ENCODE measurements around the gene RGS7BP.

RGS7BP gene

DNA sequence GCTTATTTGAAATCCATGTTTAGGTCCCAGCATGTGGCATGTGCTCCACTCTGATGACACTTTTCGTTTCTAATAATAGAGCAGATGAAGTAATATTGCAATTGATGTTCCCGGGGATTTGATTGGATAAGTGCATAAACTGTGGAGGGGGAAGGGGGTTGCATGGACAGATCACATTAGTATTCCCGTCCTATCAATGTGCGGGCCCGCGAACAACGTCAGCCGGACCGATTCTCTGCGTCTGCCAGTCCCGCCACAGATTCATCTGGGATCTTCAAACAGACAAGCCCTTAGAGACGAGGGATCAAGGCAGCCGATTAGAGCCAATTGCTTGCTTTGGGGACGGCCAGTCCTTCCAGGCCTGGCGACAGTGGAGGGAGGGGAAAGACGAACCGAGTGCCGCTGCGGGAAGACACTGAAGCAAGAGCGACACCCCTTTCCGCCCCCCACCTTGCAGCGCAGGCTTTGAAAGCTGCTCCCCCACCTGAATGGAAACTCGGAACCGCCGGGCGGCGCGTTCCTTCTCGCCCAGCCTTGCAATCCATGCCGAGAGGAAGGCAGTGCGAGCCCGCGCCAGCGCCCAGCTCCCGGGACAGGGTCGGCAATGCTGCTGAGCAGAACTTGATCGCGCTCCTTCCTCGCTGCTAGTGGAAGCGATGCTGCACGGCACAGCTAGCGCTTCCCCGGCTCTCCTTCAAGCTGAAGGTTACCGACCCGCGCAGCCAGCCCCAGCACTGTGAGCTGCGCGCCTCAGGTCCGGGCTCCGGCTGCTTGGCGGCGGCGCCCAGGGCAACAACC lies at the start of gene RGS7BP:
Gene RGS7BP, plus strand, starts transcription at position 247 of the 798 bp plus-strand sequence. CDS start 610 bp downstream, outside the sequence.
- H3K4me1 ChIP-seq (ENCODE audit: control insufficient read depth, insufficient read depth, low read length), result peaks cover 17% of the 10 kb centered on the region
- peak within 1 kb of the TSS; percentile 75 to 79 for H3K4me3 ChIP-seq (ENCODE audit: low read length in 2 of 2)
- peak within 1 kb of the TSS in 1 of 2 donors; percentile 29 for H3K9ac ChIP-seq (ENCODE audit: low read length in 2 of 2)
- H3K27ac ChIP-seq (ENCODE audit: low read length), result no peak within 1 kb of the TSS
- H3K36me3 ChIP-seq (ENCODE audit: control insufficient read depth in 2 of 2, insufficient read depth in 2 of 2, low read length in 2 of 2), result no peaks in the 10 kb centered on the region
- H3K9me3 ChIP-seq (ENCODE audit: control insufficient read depth in 2 of 2, low read length in 2 of 2), result no peaks in the 10 kb centered on the region
- peaks cover 0 to 4% of the 10 kb centered on the region in 2 donors for H3K27me3 ChIP-seq (ENCODE audit: control insufficient read depth in 1 of 2, insufficient read depth in 2 of 2, low read length in 2 of 2)

GRCh38 chr5:64457846-64458245 lies 48.0 kb upstream of the RGS7BP start:
- Histone ChIP-seq H3K27me3 (ENCODE audit: control insufficient read depth in 1 of 2, insufficient read depth in 2 of 2, low read length in 2 of 2) (no peaks in the 10 kb centered on the region), H3K9ac (ENCODE audit: low read length in 2 of 2) (no peak overlapping the region), H3K4me3 (ENCODE audit: low read length in 2 of 2) (no peak overlapping the region), H3K36me3 (ENCODE audit: control insufficient read depth in 2 of 2, insufficient read depth in 2 of 2, low read length in 2 of 2) (no peaks in the 10 kb centered on the region), H3K27ac (ENCODE audit: low read length) (no peak overlapping the region), H3K9me3 (ENCODE audit: control insufficient read depth in 2 of 2, low read length in 2 of 2) (peaks cover 0 to under 1% of the 10 kb centered on the region in 2 donors), H3K4me1 (ENCODE audit: control insufficient read depth, insufficient read depth, low read length) (no peaks in the 10 kb centered on the region)

- no peaks in the 10 kb centered on the region for H3K27me3 ChIP-seq (ENCODE audit: control insufficient read depth in 1 of 2, insufficient read depth in 2 of 2, low read length in 2 of 2)
- no peaks in the 10 kb centered on the region for H3K4me1 ChIP-seq (ENCODE audit: control insufficient read depth, insufficient read depth, low read length)
- no peak overlapping the region for H3K27ac ChIP-seq (ENCODE audit: low read length)
- no peaks in the 10 kb centered on the region for H3K36me3 ChIP-seq (ENCODE audit: control insufficient read depth in 2 of 2, insufficient read depth in 2 of 2, low read length in 2 of 2)
- H3K9me3 ChIP-seq (ENCODE audit: control insufficient read depth in 2 of 2, low read length in 2 of 2), result peaks cover 0 to 2% of the 10 kb centered on the region in 2 donors
- no peak overlapping the region for H3K4me3 ChIP-seq (ENCODE audit: low read length in 2 of 2)
- no peak overlapping the region for H3K9ac ChIP-seq (ENCODE audit: low read length in 2 of 2)
Measured at GRCh38 chr5:64458948-64459347, 46.9 kb upstream of the RGS7BP start.

DNA sequence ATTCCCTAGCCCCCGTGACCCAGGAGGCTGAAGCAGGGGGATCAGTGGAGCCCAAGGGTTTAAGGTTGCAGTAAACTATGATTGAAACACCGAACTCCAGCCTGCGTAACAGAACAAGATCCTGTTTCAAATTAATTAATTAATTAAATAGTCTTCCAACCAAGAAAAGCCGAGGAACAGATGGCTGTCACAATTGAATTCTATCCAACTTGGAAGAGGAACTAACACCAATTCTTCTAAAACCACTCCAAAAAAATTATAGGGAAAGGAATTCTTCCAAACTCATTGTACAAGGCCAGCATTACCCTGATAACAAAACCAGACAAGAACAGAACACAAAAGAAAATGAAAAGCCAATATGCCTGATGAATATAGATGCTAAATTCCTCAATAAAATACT lies 43.4 kb upstream of the RGS7BP start:
- no peaks in the 10 kb centered on the region for H3K4me1 ChIP-seq (ENCODE audit: control insufficient read depth, insufficient read depth, low read length)

DNA sequence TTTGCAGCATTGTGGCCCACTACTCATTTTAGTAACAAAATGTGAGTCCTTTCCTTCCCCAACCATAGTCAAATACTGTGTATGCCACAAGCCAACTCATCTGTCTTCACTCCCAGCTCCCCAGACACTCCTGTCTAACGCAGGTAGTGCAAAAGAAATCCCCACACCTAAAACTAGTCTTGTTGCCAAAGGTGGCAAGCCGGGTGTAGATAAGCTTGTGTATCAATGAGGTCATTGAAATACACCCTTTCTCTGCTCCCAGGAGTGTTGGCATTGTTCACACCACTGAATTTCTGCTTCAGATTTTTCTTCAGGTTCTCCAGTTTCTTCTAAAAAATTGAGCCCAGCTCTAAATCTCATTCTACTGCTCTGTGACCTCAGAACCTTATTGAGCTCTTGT lies 19.7 kb upstream of the RGS7BP start:
- Histone ChIP-seq H3K4me3 (ENCODE audit: low read length in 2 of 2) (no peak overlapping the region), H3K9me3 (ENCODE audit: control insufficient read depth in 2 of 2, low read length in 2 of 2) (peaks cover 0 to 5% of the 10 kb centered on the region in 2 donors), H3K27ac (ENCODE audit: low read length) (no peak overlapping the region), H3K4me1 (ENCODE audit: control insufficient read depth, insufficient read depth, low read length) (no peaks in the 10 kb centered on the region), H3K36me3 (ENCODE audit: control insufficient read depth in 2 of 2, insufficient read depth in 2 of 2, low read length in 2 of 2) (no peaks in the 10 kb centered on the region), H3K9ac (ENCODE audit: low read length in 2 of 2) (no peak overlapping the region), H3K27me3 (ENCODE audit: control insufficient read depth in 1 of 2, insufficient read depth in 2 of 2, low read length in 2 of 2) (no peaks in the 10 kb centered on the region)

More for the DNA sequence above, 43.4 kb upstream of the RGS7BP start:
- Histone ChIP-seq H3K9me3 (ENCODE audit: control insufficient read depth in 2 of 2, low read length in 2 of 2) (peaks cover 2% of the 10 kb centered on the region in 2 donors), H3K4me3 (ENCODE audit: low read length in 2 of 2) (no peak overlapping the region), H3K9ac (ENCODE audit: low read length in 2 of 2) (no peak overlapping the region), H3K27me3 (ENCODE audit: control insufficient read depth in 1 of 2, insufficient read depth in 2 of 2, low read length in 2 of 2) (no peaks in the 10 kb centered on the region), H3K36me3 (ENCODE audit: control insufficient read depth in 2 of 2, insufficient read depth in 2 of 2, low read length in 2 of 2) (no peaks in the 10 kb centered on the region), H3K27ac (ENCODE audit: low read length) (no peak overlapping the region)

DNA sequence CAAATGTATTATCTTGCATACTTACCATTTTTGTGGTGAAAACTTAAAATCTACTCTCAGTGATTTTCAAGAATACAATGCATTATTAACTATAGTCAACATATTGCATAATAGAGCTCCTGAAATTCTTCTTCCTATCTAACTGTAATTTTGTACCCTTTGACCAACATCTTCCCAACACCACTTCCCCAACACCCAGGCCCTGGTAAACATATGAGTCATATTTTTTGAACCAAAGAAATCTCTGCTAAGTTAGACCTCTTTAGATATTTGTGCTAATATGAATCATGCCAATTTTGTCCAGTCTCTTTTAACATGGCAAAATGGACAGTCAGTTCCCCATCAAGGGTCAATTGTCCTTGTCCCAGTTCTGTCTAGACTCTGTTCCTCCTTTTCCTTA lies 18.5 kb upstream of the RGS7BP start:
- H3K4me3 ChIP-seq (ENCODE audit: low read length in 2 of 2), result no peak overlapping the region
- no peaks in the 10 kb centered on the region for H3K27me3 ChIP-seq (ENCODE audit: control insufficient read depth in 1 of 2, insufficient read depth in 2 of 2, low read length in 2 of 2)
- H3K36me3 ChIP-seq (ENCODE audit: control insufficient read depth in 2 of 2, insufficient read depth in 2 of 2, low read length in 2 of 2), result no peaks in the 10 kb centered on the region
- H3K4me1 ChIP-seq (ENCODE audit: control insufficient read depth, insufficient read depth, low read length), result no peaks in the 10 kb centered on the region
- H3K9me3 ChIP-seq (ENCODE audit: control insufficient read depth in 2 of 2, low read length in 2 of 2), result peaks cover 0 to 5% of the 10 kb centered on the region in 2 donors
- no peak overlapping the region for H3K27ac ChIP-seq (ENCODE audit: low read length)
- H3K9ac ChIP-seq (ENCODE audit: low read length in 2 of 2), result no peak overlapping the region

DNA sequence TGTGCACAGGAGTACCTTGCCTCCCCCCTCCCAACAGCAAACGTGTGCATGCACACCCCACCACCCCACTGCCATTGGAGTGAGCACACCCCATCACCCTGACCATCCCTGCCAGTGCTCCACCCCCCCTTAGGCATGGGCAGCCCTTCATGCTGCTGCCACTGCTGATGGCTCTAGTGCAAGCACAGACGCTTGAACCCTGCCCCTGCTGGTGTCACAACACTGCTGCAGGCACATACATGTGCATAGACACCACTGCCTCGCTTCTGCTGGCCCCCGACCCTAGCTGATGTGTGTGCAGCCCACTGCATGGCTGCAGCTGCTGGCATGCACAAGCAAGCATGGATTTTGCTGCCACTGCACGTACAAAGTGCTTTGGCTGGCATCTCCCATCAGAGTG lies 16.0 kb upstream of the RGS7BP start:
- H3K27ac ChIP-seq (ENCODE audit: low read length), result no peak overlapping the region
- H3K9ac ChIP-seq (ENCODE audit: low read length in 2 of 2), result no peak overlapping the region
- no peaks in the 10 kb centered on the region for H3K4me1 ChIP-seq (ENCODE audit: control insufficient read depth, insufficient read depth, low read length)
- H3K9me3 ChIP-seq (ENCODE audit: control insufficient read depth in 2 of 2, low read length in 2 of 2), result no peaks in the 10 kb centered on the region
- H3K4me3 ChIP-seq (ENCODE audit: low read length in 2 of 2), result no peak overlapping the region
- H3K36me3 ChIP-seq (ENCODE audit: control insufficient read depth in 2 of 2, insufficient read depth in 2 of 2, low read length in 2 of 2), result no peaks in the 10 kb centered on the region
- H3K27me3 ChIP-seq (ENCODE audit: control insufficient read depth in 1 of 2, insufficient read depth in 2 of 2, low read length in 2 of 2), result no peaks in the 10 kb centered on the region

- Histone ChIP-seq H3K27me3 (ENCODE audit: control insufficient read depth in 1 of 2, insufficient read depth in 2 of 2, low read length in 2 of 2) (no peaks in the 10 kb centered on the region), H3K4me3 (ENCODE audit: low read length in 2 of 2) (no peak overlapping the region), H3K4me1 (ENCODE audit: control insufficient read depth, insufficient read depth, low read length) (peaks cover 3% of the 10 kb centered on the region), H3K36me3 (ENCODE audit: control insufficient read depth in 2 of 2, insufficient read depth in 2 of 2, low read length in 2 of 2) (no peaks in the 10 kb centered on the region), H3K9me3 (ENCODE audit: control insufficient read depth in 2 of 2, low read length in 2 of 2) (no peaks in the 10 kb centered on the region), H3K9ac (ENCODE audit: low read length in 2 of 2) (no peak overlapping the region), H3K27ac (ENCODE audit: low read length) (no peak overlapping the region)
Measured at GRCh38 chr5:64497386-64497785, 8.4 kb upstream of the RGS7BP start.

GRCh38 chr5:64502196-64502595 lies 3.6 kb upstream of the RGS7BP start:
- Histone ChIP-seq H3K27ac (ENCODE audit: low read length) (no peak overlapping the region), H3K27me3 (ENCODE audit: control insufficient read depth in 1 of 2, insufficient read depth in 2 of 2, low read length in 2 of 2) (peaks cover 0 to under 1% of the 10 kb centered on the region in 2 donors), H3K4me1 (ENCODE audit: control insufficient read depth, insufficient read depth, low read length) (peaks cover 16% of the 10 kb centered on the region), H3K4me3 (ENCODE audit: low read length in 2 of 2) (peak overlapping the region in 1 of 2 donors; percentile 8), H3K9ac (ENCODE audit: low read length in 2 of 2) (no peak overlapping the region), H3K36me3 (ENCODE audit: control insufficient read depth in 2 of 2, insufficient read depth in 2 of 2, low read length in 2 of 2) (no peaks in the 10 kb centered on the region), H3K9me3 (ENCODE audit: control insufficient read depth in 2 of 2, low read length in 2 of 2) (no peaks in the 10 kb centered on the region)

DNA sequence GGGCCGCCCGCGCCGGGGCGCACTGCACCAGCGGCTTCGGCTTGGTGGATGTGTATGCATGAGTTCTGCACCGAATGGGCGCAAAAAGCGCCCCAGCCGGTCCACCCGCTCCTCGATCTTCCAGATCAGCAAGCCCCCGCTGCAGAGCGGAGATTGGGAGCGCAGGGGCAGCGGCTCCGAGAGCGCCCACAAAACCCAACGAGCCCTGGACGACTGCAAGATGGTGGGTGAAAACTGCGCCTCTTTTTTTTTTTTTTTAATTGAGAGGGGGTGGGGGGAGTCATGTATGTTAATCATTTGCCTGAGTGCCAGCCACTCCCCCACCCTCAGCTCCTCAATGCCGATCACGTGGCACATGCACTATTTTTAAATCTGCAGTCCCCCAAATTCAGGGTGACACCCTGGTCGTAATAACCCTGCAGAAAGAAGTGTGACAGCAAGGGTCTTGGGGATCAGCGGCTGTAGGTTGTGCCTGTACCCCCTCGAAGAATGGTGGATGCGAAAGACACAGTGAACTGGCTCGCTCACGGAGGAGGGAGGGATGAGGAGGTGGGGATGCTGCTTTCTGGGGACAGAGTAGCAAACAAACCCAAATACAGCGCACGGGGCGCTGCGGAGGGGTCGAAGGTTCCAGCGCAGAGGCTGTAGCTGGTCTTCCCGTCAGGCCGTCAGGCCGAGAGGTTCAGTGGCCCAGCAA lies 900 bp downstream of the RGS7BP start:
- H3K9ac ChIP-seq (ENCODE audit: low read length in 2 of 2), result no peak overlapping the region
- peaks cover 0 to 4% of the 10 kb centered on the region in 2 donors for H3K27me3 ChIP-seq (ENCODE audit: control insufficient read depth in 1 of 2, insufficient read depth in 2 of 2, low read length in 2 of 2)
- H3K27ac ChIP-seq (ENCODE audit: low read length), result no peak overlapping the region

DNA sequence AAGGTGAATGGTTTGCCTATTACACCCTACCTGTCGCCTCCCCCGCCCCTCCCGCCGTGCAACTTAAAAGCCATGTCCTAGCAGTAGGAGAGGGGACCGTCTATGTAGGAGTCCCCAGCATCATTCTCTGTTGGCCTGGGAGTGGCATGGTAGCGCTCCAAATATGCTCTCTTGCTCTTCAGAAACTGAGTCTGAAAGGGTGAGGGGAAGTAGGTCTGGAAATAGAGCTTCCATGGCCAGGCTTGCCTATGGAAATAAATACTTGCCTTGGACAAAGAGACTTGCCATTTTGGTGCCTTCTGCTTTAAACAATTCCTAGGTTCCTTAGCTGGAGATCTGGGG lies 1.4 kb downstream of the RGS7BP start:
- H3K9me3 ChIP-seq (ENCODE audit: control insufficient read depth in 2 of 2, low read length in 2 of 2), result no peaks in the 10 kb centered on the region
- H3K27me3 ChIP-seq (ENCODE audit: control insufficient read depth in 1 of 2, insufficient read depth in 2 of 2, low read length in 2 of 2), result peaks cover 0 to 4% of the 10 kb centered on the region in 2 donors
- no peak overlapping the region for H3K9ac ChIP-seq (ENCODE audit: low read length in 2 of 2)
- peak overlapping the region; percentile 75 to 79 for H3K4me3 ChIP-seq (ENCODE audit: low read length in 2 of 2)
- no peak overlapping the region for H3K27ac ChIP-seq (ENCODE audit: low read length)
- H3K4me1 ChIP-seq (ENCODE audit: control insufficient read depth, insufficient read depth, low read length), result peaks cover 14% of the 10 kb centered on the region
- H3K36me3 ChIP-seq (ENCODE audit: control insufficient read depth in 2 of 2, insufficient read depth in 2 of 2, low read length in 2 of 2), result no peaks in the 10 kb centered on the region

More for the DNA sequence above, 900 bp downstream of the RGS7BP start:
- Histone ChIP-seq H3K9me3 (ENCODE audit: control insufficient read depth in 2 of 2, low read length in 2 of 2) (no peaks in the 10 kb centered on the region), H3K36me3 (ENCODE audit: control insufficient read depth in 2 of 2, insufficient read depth in 2 of 2, low read length in 2 of 2) (no peaks in the 10 kb centered on the region), H3K4me1 (ENCODE audit: control insufficient read depth, insufficient read depth, low read length) (peaks cover 17% of the 10 kb centered on the region), H3K4me3 (ENCODE audit: low read length in 2 of 2) (peak overlapping the region; percentile 75 to 79)

All from stomach smooth muscle (tissue), 2 donors.